ENCODE measurements around the gene GPHN. TPM values are rescaled to one million over a fixed set of nuclear protein-coding genes. Genes with fewer than 3 reads are reported as not detected.

The GPHN gene
- total and polyA plus RNA-seq, 2 of the 8 experiments (the other 6 are each of a cell fraction or from before 2014, with no cell fraction given) = 6.0 to 16.0 TPM

DNA sequence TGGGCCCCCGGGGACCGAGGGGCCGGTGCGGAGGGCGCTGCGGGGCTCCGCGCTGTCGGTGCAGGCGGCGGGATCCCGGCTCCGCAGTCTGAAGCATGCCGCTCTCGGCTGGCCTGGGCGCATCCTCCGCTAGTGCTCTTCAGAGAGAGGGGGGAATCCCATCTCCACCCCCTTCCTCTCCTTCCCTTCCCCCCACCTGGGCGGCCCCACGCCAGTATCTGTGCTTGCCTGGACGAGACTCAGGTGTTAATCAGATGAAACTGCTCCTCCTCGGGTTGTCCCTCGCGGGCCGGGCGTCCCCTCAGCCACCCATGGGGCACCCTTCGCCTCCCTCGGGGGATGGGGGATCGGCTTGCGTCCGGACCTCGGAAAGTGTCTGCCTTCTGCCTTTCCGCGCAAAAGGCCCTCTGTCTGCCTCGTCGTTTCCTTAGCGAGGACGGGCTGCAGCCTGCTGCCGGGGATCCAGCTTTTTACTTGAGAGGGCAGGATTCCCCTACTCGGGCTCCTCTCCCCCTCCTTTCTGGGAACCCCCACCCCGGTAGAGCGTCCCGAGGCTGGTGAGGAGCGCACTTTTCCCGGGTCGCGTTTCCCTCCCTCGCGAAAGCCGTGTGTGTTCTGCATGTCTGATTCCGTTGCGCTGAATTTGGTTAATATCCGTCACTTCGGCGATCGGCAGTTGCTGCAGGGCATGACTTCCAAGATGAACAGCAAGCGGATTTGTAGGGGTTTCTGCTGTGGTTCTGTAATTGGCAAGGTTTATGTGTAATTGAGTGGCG lies 1.1 kb downstream of the GPHN start:
- peaks cover 0 to 48% of the 10 kb centered on the region in 2 experiments for H3K79me2 ChIP-seq (ENCODE audit: control insufficient read depth in 1 of 2, insufficient read depth in 2 of 2, low read length in 2 of 2)
- FAIRE-seq (no peak), DNase-seq (ENCODE audit: low read depth in 1 of 2, low spot score in 2 of 2) (peak in 1 of 2 experiments; percentile 67)
- no peak overlapping the region for H2AFZ ChIP-seq (ENCODE audit: low read length)
- peak overlapping the region; percentile 49 for H3K14ac ChIP-seq (ENCODE audit: insufficient read length)
- ChIA-PET POLR2A (ENCODE audit: partially characterized antibody) (interaction anchor here (1.1 to 1.2 kb wide), 2 partner anchors 13 to 19 kb away, joined by 3 read pairs; no protein-coding TSS in a partner anchor), CTCF (ENCODE audit: partially characterized antibody) (interaction anchor here (1.2 kb wide), 2 partner anchors 16 to 850 kb away, joined by 3 to 4 read pairs; partner anchors contain the start of gene ATP6V1D)
- peak overlapping the region; percentile 85 to 87 for H3K4me2 ChIP-seq (ENCODE audit: insufficient read depth in 1 of 2, low read depth in 2 of 2, low read length in 2 of 2)
- H2BK20ac ChIP-seq (ENCODE audit: low read length) = no peak overlapping the region
- H3K36me3 ChIP-seq (ENCODE audit: control insufficient read depth in 2 of 4, insufficient read depth in 4 of 4, low read length in 3 of 4) = no peaks in the 10 kb centered on the region
- no peak overlapping the region for H3K4ac ChIP-seq (replicated peaks; ENCODE audit: insufficient read length, low read depth, low read length)
- H4K20me1 ChIP-seq (replicated peaks in 1 of 2; ENCODE audit: control insufficient read depth in 1 of 2, insufficient read depth in 2 of 2, low read length in 2 of 2) = peaks cover 3 to 4% of the 10 kb centered on the region in 2 experiments
- H3K9ac ChIP-seq (replicated peaks in 1 of 4; ENCODE audit: extremely low read depth in 1 of 4, low read depth in 3 of 4, low read length in 3 of 4) = peak overlapping the region in 3 of 4 experiments; percentile 46 to 77 (median 74); a peak in 6 of 7 replicates
- no peak overlapping the region for H4K5ac ChIP-seq (ENCODE audit: insufficient read length, low read depth, low read length)
- no peak overlapping the region for H2BK120ac ChIP-seq (replicated peaks; ENCODE audit: low read depth, low read length)
- H3K4me1 ChIP-seq (replicated peaks in 1 of 4; ENCODE audit: control insufficient read depth in 3 of 4, insufficient read depth in 4 of 4, low read length in 3 of 4) = peaks cover 0 to 3% (median 0%) of the 10 kb centered on the region in 4 experiments; a peak in 2 of 7 replicates
- H3K27ac ChIP-seq (ENCODE audit: low read depth, low read length) = no peak overlapping the region
- H4K91ac ChIP-seq (replicated peaks; ENCODE audit: insufficient read length, low read length) = no peak overlapping the region
- H2BK5ac ChIP-seq (ENCODE audit: low read depth, low read length) = no peak overlapping the region
- H3K23ac ChIP-seq (ENCODE audit: insufficient read length) = no peak overlapping the region
- H3K9me3 ChIP-seq (ENCODE audit: insufficient read depth in 2 of 2, low read depth in 1 of 2, low read length in 1 of 2) = no peaks in the 10 kb centered on the region
- H2AK5ac ChIP-seq (ENCODE audit: low read depth, low read length) = no peak overlapping the region
- H2BK15ac ChIP-seq (ENCODE audit: low read length) = no peak overlapping the region
- H3K56ac ChIP-seq (replicated peaks; ENCODE audit: insufficient read length, low read depth, low read length) = no peak overlapping the region
- no peak overlapping the region; the same call in 1 of the 2 replicates for H4K8ac ChIP-seq (ENCODE audit: extremely low read depth, insufficient read depth, low read length)
- 3% methylated on average over 35 of the region's 57 CpGs; no CpG with 5 or more reads in 1 of the 2 experiments for WGBS, 2 experiments (ENCODE audit: extremely low coverage in 1 of 2, insufficient coverage in 1 of 2, insufficient read length in 1 of 2, insufficient replicate concordance in 2 of 2, low coverage in 1 of 2, low lambda C conversion rate in 2 of 2, missing lambda C conversion rate in 1 of 2)
- peaks cover 0 to 11% (median 5%) of the 10 kb centered on the region in 4 experiments; a peak in 4 of 7 replicates for H3K27me3 ChIP-seq (replicated peaks in 1 of 4; ENCODE audit: control insufficient read depth in 3 of 4, extremely low read depth in 1 of 4, insufficient read depth in 3 of 4, low read length in 3 of 4)
- H3K4me3 ChIP-seq (ENCODE audit: extremely low read depth in 1 of 4, insufficient read depth in 2 of 4, low read depth in 3 of 4, low read length in 4 of 4) = peak overlapping the region; percentile 82 to 96 (median 91)
- peaks cover 13% of the 10 kb centered on the region for H3K23me2 ChIP-seq (ENCODE audit: low read depth, low read length)
- no peaks in the 10 kb centered on the region for H3K79me1 ChIP-seq (ENCODE audit: low read depth, low read length)
- H2BK12ac ChIP-seq (ENCODE audit: low read depth, low read length) = no peak overlapping the region
- peak overlapping the region; percentile 48 for H3K18ac ChIP-seq (ENCODE audit: extremely low read depth, low read length)
- TF ChIP-seq HDAC2 (IDR thresholded peaks at IDR 0.05; ENCODE audit: borderline replicate concordance in 1 of 2, low read depth in 2 of 2, low read length in 2 of 2) (0 out of 4 replicates have a peak, but pooled peaks of 1 of the 2 experiments have one; percentile 15), CREB1 (IDR thresholded peaks at IDR 0.05) (no peak), GTF2F1 (IDR thresholded peaks at IDR 0.05; ENCODE audit: borderline replicate concordance, low read depth, low read length) (no peak), BCL11A (IDR thresholded peaks at IDR 0.05; ENCODE audit: low read depth in 2 of 2, low read length in 2 of 2) (no peak), SIX5 (IDR thresholded peaks at IDR 0.05; ENCODE audit: low read depth, low read length) (no peak), TAF7 (optimal IDR thresholded peaks at IDR 0.05; ENCODE audit: borderline replicate concordance, low read depth, low read length) (no peak), E2F6 (IDR thresholded peaks at IDR 0.05) (no peak), CBX8 (IDR thresholded peaks at IDR 0.05; ENCODE audit: borderline replicate concordance, low read depth, low read length) (no peak), SIRT6 (IDR thresholded peaks at IDR 0.05; ENCODE audit: low read length) (no peak), EP300 (IDR thresholded peaks at IDR 0.05; ENCODE audit: borderline replicate concordance in 1 of 2, low read depth in 2 of 2, low read length in 2 of 2) (no peak)

Data from H1 (cell line).